Neutrophil (primary cell): Measurements from ENCODE around the gene CRTC1.

ENCODE experiments used
- H3K27ac ChIP-seq: fragments of 200-600 bp; sonication (generic); 2 replicates; pipeline ENCODE4 v1.5.1; 2016; ENCODE audit warnings: mild to moderate bottlenecking, moderate library complexity
- H3K27me3 ChIP-seq: fragments of 200-600 bp; sonication (generic); 2 replicates; pipeline ENCODE4 v1.6.0; 2016; ENCODE audit warnings: mild to moderate bottlenecking
- H3K36me3 ChIP-seq: fragments of 200-600 bp; sonication (generic); 2 replicates; pipeline ENCODE4 v1.5.1; 2017
- H3K4me1 ChIP-seq, 2 experiments: fragments of 200-600 bp in 1 of 2; sonication (generic) in 1 of 2; 1 replicate in 1 of 2; 2 replicates in 1 of 2; pipeline versions ENCODE4 v1.5.1 to v1.6.1; 2013 to 2016; ENCODE audit warnings: low read depth in 1 of 2, low read length in 1 of 2, mild to moderate bottlenecking in 1 of 2, moderate library complexity in 1 of 2; ENCODE audit not compliant: control insufficient read depth in 1 of 2, insufficient read depth in 1 of 2
- H3K4me3 ChIP-seq, 2 experiments: fragments of 200-600 bp in 1 of 2; sonication (generic) in 1 of 2; 1 replicate in 1 of 2; 2 replicates in 1 of 2; pipeline ENCODE4 v1.5.1; 2013 to 2016; ENCODE audit warnings: low read depth in 1 of 2, low read length in 1 of 2, mild to moderate bottlenecking in 1 of 2, moderate library complexity in 1 of 2
- H3K9me3 ChIP-seq: fragments of 200-600 bp; sonication (generic); 2 replicates; pipeline ENCODE4 v1.5.1; 2016
- TF ChIP-seq, protein P1 (sequence below): fragments of 200-600 bp; sonication (generic); IDR thresholded peaks from 2 replicates; pipeline ENCODE4 v1.5.1; 2016; ENCODE audit warnings: antibody characterized with exemption

The CRTC1 gene

DNA sequence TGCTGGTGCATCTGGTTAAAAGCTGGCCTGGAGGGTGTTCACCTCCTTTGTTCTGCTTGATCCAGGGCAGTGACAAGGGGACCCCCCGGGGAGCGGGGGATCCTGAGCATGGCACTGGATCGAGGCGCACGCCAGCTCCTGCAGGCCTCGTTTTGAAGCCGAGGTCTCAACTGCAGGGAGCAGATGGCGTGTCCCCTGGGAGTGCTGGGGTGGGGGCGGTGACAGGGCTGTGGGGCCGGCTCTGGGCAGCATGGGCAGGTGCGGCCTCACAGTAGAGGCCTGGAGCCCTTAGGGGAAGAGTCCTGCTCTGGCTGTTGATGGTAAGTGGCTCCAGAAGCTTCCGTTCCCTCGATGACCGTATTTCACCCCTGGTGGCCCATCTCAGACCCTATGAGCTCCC lies 51.8 kb downstream of the CRTC1 start:
- TF ChIP-seq, protein P1, sequence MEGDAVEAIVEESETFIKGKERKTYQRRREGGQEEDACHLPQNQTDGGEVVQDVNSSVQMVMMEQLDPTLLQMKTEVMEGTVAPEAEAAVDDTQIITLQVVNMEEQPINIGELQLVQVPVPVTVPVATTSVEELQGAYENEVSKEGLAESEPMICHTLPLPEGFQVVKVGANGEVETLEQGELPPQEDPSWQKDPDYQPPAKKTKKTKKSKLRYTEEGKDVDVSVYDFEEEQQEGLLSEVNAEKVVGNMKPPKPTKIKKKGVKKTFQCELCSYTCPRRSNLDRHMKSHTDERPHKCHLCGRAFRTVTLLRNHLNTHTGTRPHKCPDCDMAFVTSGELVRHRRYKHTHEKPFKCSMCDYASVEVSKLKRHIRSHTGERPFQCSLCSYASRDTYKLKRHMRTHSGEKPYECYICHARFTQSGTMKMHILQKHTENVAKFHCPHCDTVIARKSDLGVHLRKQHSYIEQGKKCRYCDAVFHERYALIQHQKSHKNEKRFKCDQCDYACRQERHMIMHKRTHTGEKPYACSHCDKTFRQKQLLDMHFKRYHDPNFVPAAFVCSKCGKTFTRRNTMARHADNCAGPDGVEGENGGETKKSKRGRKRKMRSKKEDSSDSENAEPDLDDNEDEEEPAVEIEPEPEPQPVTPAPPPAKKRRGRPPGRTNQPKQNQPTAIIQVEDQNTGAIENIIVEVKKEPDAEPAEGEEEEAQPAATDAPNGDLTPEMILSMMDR, result no peak
- Histone ChIP-seq H3K4me3 (no peak overlapping the region), H3K27me3 (no peaks in the 10 kb centered on the region), H3K9me3 (no peaks in the 10 kb centered on the region), H3K27ac (no peak overlapping the region), H3K36me3 (no peaks in the 10 kb centered on the region), H3K4me1 (no peaks in the 10 kb centered on the region)

DNA sequence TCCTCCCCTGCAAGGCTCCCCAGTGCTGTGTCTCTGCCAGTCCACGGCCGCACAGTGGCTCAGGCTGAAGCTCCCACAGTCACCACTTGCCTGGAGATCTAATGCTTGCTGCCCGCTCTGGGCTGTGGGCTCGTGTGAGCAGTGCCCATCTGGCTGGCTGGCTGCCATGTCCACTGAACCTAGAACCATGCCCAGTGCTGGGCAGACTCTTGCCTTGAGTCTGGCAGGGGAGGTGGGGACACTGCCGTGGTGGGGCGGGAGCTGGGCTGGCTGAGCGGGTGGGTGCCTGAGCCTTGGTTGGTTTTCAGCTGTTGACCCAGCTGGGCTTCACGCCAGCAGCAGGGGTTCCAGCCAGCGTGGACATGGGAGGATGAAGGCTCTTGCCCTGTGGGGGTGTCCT lies 52.3 kb downstream of the CRTC1 start:
- Histone ChIP-seq H3K27me3 (no peaks in the 10 kb centered on the region), H3K4me1 (no peaks in the 10 kb centered on the region), H3K27ac (no peak overlapping the region), H3K9me3 (no peaks in the 10 kb centered on the region), H3K36me3 (no peaks in the 10 kb centered on the region), H3K4me3 (no peak overlapping the region)
- TF ChIP-seq, protein P1, result no peak

DNA sequence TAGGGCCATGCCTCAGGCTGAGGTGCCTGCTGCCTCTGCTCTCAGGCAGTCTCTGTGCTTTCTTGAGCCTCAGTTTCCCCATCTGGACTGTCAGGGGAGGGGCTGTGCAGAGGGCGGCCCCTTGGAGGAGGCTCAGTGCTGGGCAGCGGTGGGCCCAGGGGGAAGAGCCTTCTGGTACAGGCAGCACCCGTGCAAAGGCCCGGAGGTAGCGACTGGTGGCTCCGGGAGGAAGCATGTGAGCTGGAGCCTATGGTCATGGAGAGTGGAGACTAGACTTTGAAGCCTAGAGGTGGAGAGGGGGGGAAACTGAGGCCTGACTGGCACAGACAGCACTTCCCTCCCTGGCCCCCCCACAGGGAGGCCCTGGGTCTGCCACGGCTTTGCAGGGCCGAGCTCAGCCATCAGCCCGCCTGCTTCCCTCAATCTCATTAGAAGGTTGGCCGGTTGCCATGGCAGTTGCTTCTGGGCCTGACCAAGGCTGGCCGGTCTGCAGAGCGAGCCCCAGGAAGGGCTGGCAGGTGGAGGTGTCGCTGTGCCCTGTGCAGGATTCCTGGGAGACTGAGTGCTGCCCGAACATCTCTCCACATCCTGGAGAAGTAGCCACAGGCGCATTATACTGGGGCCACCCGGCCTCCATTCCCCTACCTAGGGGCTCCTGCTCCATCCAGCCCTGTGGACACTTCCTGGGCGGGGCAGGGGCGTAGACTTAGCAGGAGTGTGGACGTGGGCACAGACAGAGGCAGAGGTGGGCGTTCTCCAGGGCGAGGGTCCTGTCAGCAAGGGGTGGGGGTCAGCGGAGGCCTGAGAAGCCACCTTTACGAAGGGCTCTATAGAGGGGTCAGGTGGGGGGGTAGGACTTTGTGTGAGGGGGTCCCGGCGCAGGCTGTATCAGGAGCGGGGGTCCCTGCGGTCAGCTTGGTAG lies 53.2 kb downstream of the CRTC1 start:
- Histone ChIP-seq H3K9me3 (no peaks in the 10 kb centered on the region), H3K4me1 (no peaks in the 10 kb centered on the region), H3K27me3 (no peaks in the 10 kb centered on the region)

DNA sequence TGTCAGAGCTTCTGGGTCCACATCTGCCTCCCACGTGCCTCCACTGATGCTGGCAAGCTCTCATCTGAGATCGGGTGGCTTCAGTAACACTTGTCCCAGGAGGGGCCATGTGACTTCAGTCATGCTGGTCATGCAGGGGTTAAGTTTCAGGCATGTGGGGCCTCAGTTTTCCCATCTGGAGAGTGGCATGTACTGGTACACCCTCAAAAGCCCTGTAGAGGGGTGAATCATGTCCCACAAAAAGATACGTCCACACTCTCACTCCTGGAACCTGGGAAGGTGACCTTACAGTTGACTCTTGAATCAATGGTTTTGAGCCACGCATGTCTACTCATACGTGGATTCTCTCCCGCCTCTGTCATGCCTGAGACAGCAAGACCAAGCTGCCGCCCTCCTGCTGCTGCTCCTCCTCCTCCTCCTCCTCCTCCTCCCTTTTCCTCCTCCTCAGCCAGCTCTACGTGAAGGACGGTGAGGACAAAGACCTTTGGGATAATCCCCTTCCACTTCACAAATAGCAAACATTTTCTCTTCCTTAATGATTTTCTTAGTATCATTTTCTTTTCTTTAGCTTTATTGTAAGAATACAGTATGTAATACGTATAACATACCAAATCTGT lies 54.0 kb downstream of the CRTC1 start:
- no peaks in the 10 kb centered on the region for H3K4me1 ChIP-seq
- H3K9me3 ChIP-seq, result no peaks in the 10 kb centered on the region
- no peak overlapping the region for H3K4me3 ChIP-seq
- TF ChIP-seq, protein P1, result no peak
- no peaks in the 10 kb centered on the region for H3K36me3 ChIP-seq
- H3K27ac ChIP-seq, result no peak overlapping the region
- no peaks in the 10 kb centered on the region for H3K27me3 ChIP-seq

More for the DNA sequence above, 53.2 kb downstream of the CRTC1 start:
- TF ChIP-seq, protein P1, result no peak
- no peak overlapping the region for H3K27ac ChIP-seq
- H3K4me3 ChIP-seq, result no peak overlapping the region
- no peaks in the 10 kb centered on the region for H3K36me3 ChIP-seq

DNA sequence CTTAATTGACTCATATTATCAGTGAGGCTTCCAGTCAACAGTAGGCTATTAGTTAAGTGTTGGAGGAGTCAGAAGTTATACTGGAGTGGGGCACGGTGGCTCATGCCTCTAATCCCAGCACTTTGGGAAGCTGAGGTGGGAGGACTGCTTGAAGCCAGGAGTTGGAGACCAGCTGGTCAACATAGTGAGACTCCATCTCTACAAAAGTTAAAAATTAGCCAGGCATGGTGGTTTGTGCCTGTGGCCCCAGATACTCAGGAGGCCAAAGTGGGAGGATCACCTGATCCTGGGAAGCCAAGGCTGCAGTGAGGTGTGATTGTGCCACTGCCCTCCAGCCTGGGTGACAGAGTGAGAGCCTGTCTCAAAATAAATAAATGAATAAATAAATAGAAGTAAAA lies 54.5 kb downstream of the CRTC1 start:
- Histone ChIP-seq H3K36me3 (no peaks in the 10 kb centered on the region), H3K4me1 (no peaks in the 10 kb centered on the region), H3K27me3 (no peaks in the 10 kb centered on the region), H3K4me3 (no peak overlapping the region), H3K9me3 (no peaks in the 10 kb centered on the region), H3K27ac (no peak overlapping the region)
- TF ChIP-seq, protein P1, result no peak
